ENCODE data around the gene HOXA9.

GRCh38 chr7:27162561-27163287 is 2.6 kb downstream of the HOXA9 start:
- TF ChIP-seq CTCF (IDR thresholded peaks at IDR 0.05) (no peak), POLR2A (IDR thresholded peaks at IDR 0.05) (no peak)
